T-cell (primary cell): ENCODE results near the gene LHPP. TPM values are rescaled to one million over a fixed set of nuclear protein-coding genes. Genes with fewer than 3 reads are reported as not detected.

Experiments
- ATAC-seq, 4 experiments: fragments of 200-7000 bp in 3 of 4; fragments of 150-1000 bp in 1 of 4; cut with Tn5 transposase; replicated peaks in 1 of 4; 1 replicate in 3 of 4; 2 replicates in 1 of 4; pipeline ENCODE4 v1.10.0; 2021; ENCODE audit warnings: moderate library complexity in 3 of 4, mild to moderate bottlenecking in 2 of 4, moderate number of reproducible peaks in 1 of 4
- CTCF ChIA-PET, 2 donors: fragments of 300-600 bp; sonication (Branson Sonifier 250); formaldehyde crosslinking; loops; one replicate each; lab custom pipeline; 2022; ENCODE audit warnings: antibody characterized with exemption in 2 of 2; lab: Charles Lee
- POLR2A ChIA-PET, 2 donors: fragments of 300-600 bp; sonication (Branson Sonifier 250); formaldehyde crosslinking; loops; one replicate each; lab custom pipeline; 2022; ENCODE audit warnings: antibody characterized with exemption in 2 of 2; lab: Charles Lee
- DNase-seq, 35 experiments: peaks; one replicate each; pipeline versions ENCODE4 v3.0.0 to v3.0.0-alpha.2; 2013 to 2023
- H3K27ac ChIP-seq: one replicate; pipeline ENCODE4 v1.5.1; 2013; ENCODE audit warnings: low read length
- H3K27me3 ChIP-seq, 2 experiments: replicated peaks in 1 of 2; 1 replicate in 1 of 2; 2 replicates in 1 of 2; pipeline versions ENCODE4 v1.6.1 to v1.7.0; 2013; ENCODE audit warnings: low read length in 1 of 2, mixed read lengths in 1 of 2; ENCODE audit not compliant: control insufficient read depth in 2 of 2, insufficient read depth in 2 of 2; ENCODE audit errors: extremely low read depth in 1 of 2
- H3K36me3 ChIP-seq, 2 donors: 1 replicate in 1 of 2; 2 replicates in 1 of 2; pipeline versions ENCODE4 v1.6.1 to v1.7.0; 2013; ENCODE audit warnings: low read length in 1 of 2; ENCODE audit not compliant: control insufficient read depth in 2 of 2, insufficient read depth in 1 of 2; ENCODE audit errors: extremely low read depth in 1 of 2
- H3K4me1 ChIP-seq, 2 experiments: 1 replicate in 1 of 2; 2 replicates in 1 of 2; pipeline versions ENCODE4 v1.6.1 to v1.7.0; 2013; ENCODE audit warnings: low read length in 2 of 2, mixed read lengths in 1 of 2; ENCODE audit not compliant: insufficient read depth in 2 of 2, control insufficient read depth in 1 of 2; ENCODE audit errors: extremely low read depth in 1 of 2
- H3K4me3 ChIP-seq, 2 donors: 1 replicate in 1 of 2; 2 replicates in 1 of 2; pipeline versions ENCODE4 v1.5.1 to v1.7.0; 2013; ENCODE audit warnings: mild to moderate bottlenecking in 2 of 2, low read length in 1 of 2, moderate library complexity in 1 of 2; ENCODE audit not compliant: control insufficient read depth in 1 of 2; ENCODE audit errors: extremely low read depth in 1 of 2
- H3K9me3 ChIP-seq: 2 replicates; pipeline ENCODE4 v1.7.0; 2013
- H3K27ac Mint-ChIP-seq, 2 donors: one replicate each; pipeline ENCODE4 v1.8.0; 2020 to 2021; ENCODE audit warnings: mild to moderate bottlenecking in 2 of 2, mixed read lengths in 2 of 2
- H3K27me3 Mint-ChIP-seq, 2 donors: one replicate each; pipeline ENCODE4 v1.8.0; 2021 to 2022; ENCODE audit warnings: mixed read lengths in 2 of 2
- H3K36me3 Mint-ChIP-seq: one replicate; pipeline ENCODE4 v1.8.0; 2021; ENCODE audit warnings: mixed read lengths
- H3K4me1 Mint-ChIP-seq, 3 donors: one replicate each; pipeline ENCODE4 v1.8.0; 2020 to 2022; ENCODE audit warnings: mixed read lengths in 3 of 3, mild to moderate bottlenecking in 1 of 3
- H3K4me3 Mint-ChIP-seq, 3 donors: one replicate each; pipeline ENCODE4 v1.8.0; 2020 to 2022; ENCODE audit warnings: mild to moderate bottlenecking in 3 of 3, mixed read lengths in 3 of 3, moderate library complexity in 3 of 3
- H3K9me3 Mint-ChIP-seq, 3 donors: one replicate each; pipeline ENCODE4 v1.8.0; 2020 to 2022; ENCODE audit warnings: mixed read lengths in 3 of 3
- WGBS: methylation state at CpG from one replicate; pipeline ENCODE4 v1.1.5; 2013; ENCODE audit warnings: missing lambda C conversion rate; ENCODE audit not compliant: insufficient coverage; 5-methylcytosine and 5-hydroxymethylcytosine counted together
- total RNA-seq, 35 experiments: library from RNA in 6 of 35; stranded (reverse) in 6 of 35; fragments of 120-200 nt in 1 of 35; gene quantifications; one replicate each; pipeline versions ENCODE4 v1.2.1 to v1.2.4 and lab custom pipeline; 2013 to 2026

The LHPP gene
- total RNA-seq, 5 donors from 2014 or later (not counting 1 experiment from before 2014, with no cell fraction given), result 13.2 to 27.4 (median 22.3) TPM

DNA sequence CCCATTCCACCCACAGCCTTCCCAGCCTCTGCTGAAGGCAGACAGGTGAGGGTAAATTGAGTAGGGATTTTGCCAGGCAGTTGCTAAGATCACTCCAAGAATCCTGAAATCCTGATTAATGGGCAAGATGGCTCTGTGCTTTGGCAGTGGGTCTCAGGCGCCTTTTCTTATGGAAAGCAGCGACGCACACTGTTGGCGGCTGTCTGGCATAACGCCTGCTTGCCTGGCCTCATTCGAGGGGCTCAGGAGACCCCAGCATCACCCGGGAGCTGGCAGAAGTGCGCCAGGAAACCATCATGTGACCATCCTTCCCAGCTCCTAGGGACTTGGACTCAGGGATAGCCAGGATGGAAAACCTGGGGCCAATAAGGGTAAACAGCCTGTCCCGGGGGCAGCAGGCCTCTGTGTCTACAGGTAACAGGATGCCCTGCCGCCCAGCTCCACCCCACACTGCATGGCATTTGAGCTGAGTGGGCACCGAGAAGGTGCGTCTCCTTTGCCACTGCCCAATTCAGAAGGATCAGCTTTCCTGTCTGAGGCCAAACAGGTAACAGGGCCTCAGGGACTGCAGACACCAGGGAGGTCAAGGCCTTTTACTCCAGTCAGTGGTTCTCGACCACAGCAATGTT is 184.0 kb downstream of the LHPP start:
- Histone ChIP-seq H3K9me3 (no peaks in the 10 kb centered on the region), H3K27ac (peak overlapping the region; percentile 1), H3K4me1 (peaks cover 52 to 99% of the 10 kb centered on the region in 2 experiments), H3K4me3 (no peak overlapping the region), H3K36me3 (peaks cover 5 to 15% of the 10 kb centered on the region in 2 donors), H3K27me3 (no peaks in the 10 kb centered on the region)
- WGBS, result 94% methylated on average over 10 of the region's 13 CpGs
- ChIA-PET CTCF (no interaction called here), POLR2A (no interaction called here)
- Mint-ChIP-seq H3K36me3 (peaks cover 11% of the 10 kb centered on the region), H3K4me1 (peaks cover 83 to 99% (median 92%) of the 10 kb centered on the region in 3 donors), H3K9me3 (no peaks in the 10 kb centered on the region), H3K4me3 (peak overlapping the region in 1 of 3 donors; percentile 79), H3K27me3 (no peaks in the 10 kb centered on the region), H3K27ac (peak overlapping the region; percentile 98 to 99)
- DNase-seq (no peak), ATAC-seq (no peak)

DNA sequence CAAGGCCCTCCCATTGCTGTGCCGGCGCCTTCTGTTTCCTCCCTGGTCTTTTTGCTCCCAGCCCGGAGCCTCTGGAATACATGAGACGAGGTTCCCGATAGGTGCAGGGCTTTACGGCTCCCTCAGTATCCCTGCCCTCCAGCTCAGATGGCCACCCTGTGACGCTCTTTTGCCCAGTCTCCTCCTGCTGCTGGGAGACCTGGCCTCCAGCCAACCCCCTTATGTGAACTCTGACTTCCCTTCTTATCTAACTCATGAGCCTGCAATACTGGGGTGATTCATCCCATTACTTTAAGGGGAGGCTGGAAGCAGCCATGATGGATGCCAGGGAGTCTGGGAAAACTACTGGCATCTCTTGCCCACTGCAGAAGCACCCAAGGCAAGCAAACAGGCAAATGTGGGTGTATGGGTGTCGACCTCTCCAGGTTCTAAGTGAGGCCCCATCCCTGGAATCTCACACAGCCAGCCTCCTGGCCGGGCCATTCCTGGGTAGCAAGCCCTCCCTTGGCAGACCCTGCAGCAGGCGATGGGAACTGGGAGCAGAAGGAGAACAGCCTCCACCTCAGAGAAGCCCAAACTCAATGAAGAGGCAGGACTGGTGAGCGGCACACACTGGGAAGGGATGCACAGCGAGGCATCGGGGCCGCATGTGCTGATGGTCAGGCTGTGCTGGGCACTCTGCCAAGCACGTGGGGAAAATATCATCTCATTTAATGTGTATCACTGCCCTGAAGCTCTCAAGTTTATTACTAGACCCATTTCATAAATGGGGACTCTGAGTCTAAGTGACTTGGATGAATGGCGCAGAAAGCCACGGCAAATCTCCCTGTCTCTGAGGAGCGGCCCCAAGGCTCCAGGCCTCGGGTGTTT is 185.1 kb downstream of the LHPP start:
- WGBS, result 95% methylated on average over 13 of the region's 19 CpGs
- POLR2A ChIA-PET, result no interaction called here
- H3K27ac ChIP-seq, result peak overlapping the region; percentile 92
- no peaks in the 10 kb centered on the region for H3K9me3 ChIP-seq
- no peak for DNase-seq
- Mint-ChIP-seq H3K9me3 (no peaks in the 10 kb centered on the region), H3K27ac (peak overlapping the region; percentile 98 to 99), H3K27me3 (no peaks in the 10 kb centered on the region), H3K36me3 (peaks cover 11% of the 10 kb centered on the region), H3K4me3 (peak overlapping the region; percentile 21 to 79 (median 69)), H3K4me1 (peaks cover 83 to 99% (median 92%) of the 10 kb centered on the region in 3 donors)
- no peak for ATAC-seq
- CTCF ChIA-PET, result interaction anchor here (0.7 to 4.4 kb wide), 12 partner anchors 12 to 99 kb away, joined by 3 to 56 read pairs (median 5); no protein-coding TSS in a partner anchor
- peaks cover 5 to 15% of the 10 kb centered on the region in 2 donors for H3K36me3 ChIP-seq
- H3K27me3 ChIP-seq, result no peaks in the 10 kb centered on the region
- H3K4me3 ChIP-seq, result no peak overlapping the region
- H3K4me1 ChIP-seq, result peaks cover 52 to 99% of the 10 kb centered on the region in 2 experiments

DNA sequence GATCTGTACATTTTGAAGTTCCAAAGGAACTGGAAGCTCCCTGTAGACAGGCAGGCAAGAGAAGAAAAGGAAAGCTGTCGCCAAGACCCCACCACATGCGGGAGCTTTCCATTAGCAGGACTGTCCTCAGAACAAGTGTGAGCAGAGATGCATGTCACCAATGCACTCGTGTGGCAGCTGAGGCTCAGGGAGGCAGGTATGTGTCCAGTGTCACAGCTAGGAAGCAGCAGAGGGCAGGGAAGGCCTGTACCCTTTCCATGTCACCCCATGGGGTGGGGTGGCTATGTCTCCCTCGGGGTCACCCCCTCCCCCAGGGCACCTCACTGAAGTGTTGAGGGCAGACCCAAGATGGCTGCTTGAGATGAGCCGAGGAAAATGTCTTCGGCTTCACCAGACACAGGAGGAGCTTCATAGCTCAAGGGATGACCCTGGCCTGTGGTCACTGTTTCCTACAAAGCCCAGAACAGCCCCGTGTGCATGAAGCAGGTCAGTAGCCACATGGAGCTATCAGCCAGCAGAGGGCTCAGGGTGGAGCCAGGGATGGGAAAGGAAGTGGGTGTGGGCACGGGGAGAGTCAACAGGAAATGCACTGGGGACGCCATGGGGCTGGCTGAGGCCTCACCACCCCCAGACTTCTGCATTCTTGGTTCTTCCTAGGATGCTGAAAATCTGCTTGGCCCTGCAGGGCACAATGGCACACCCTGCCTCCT is 186.0 kb downstream of the LHPP start:
- no peaks in the 10 kb centered on the region for H3K27me3 Mint-ChIP-seq
- WGBS, result 41% methylated on average over 5 of the region's 9 CpGs
- DNase-seq (peak; percentile 59 to 84 (median 72)), ATAC-seq (peak; percentile 75 to 84 (median 78))
- H3K27ac Mint-ChIP-seq, result peak overlapping the region; percentile 98 to 99
- H3K36me3 ChIP-seq, result peaks cover 2 to 8% of the 10 kb centered on the region in 2 donors
- no peaks in the 10 kb centered on the region for H3K9me3 ChIP-seq
- peak overlapping the region; percentile 35 to 52 for H3K4me3 ChIP-seq
- peak overlapping the region; percentile 69 to 79 (median 70) for H3K4me3 Mint-ChIP-seq
- H3K27me3 ChIP-seq, result no peaks in the 10 kb centered on the region
- POLR2A ChIA-PET, result interaction anchor here (0.6 to 1.4 kb wide), 3 partner anchors 10 to 211 kb away, joined by 3 to 11 read pairs (median 4); no protein-coding TSS in a partner anchor
- peak overlapping the region; percentile 92 for H3K27ac ChIP-seq
- H3K4me1 ChIP-seq, result peaks cover 53 to 99% of the 10 kb centered on the region in 2 experiments
- peaks cover 10% of the 10 kb centered on the region for H3K36me3 Mint-ChIP-seq
- H3K4me1 Mint-ChIP-seq, result peaks cover 87 to 99% (median 92%) of the 10 kb centered on the region in 3 donors
- no peaks in the 10 kb centered on the region for H3K9me3 Mint-ChIP-seq
- CTCF ChIA-PET, result interaction anchor here (0.7 to 4.4 kb wide), 14 partner anchors 11 to 98 kb away, joined by 3 to 56 read pairs (median 4); no protein-coding TSS in a partner anchor

DNA sequence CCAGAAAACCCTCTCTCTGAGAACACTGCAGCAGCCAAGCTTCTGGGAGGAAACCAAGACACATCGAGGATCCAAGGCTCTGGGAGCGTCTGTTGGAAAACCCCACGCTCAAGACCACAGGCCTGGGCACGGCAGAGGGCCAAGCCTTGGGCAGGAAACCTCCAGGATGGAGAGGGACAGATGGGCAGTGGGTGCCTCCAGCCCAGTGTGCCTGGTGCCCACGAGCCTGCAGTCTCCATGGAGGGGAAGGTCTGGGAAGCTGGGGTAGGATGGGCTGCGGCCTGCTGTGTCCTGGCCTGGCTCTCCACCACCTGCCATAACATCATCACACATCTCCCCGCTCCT is 186.5 kb downstream of the LHPP start:
- H3K27ac Mint-ChIP-seq, result peak overlapping the region; percentile 98 to 99
- H3K9me3 ChIP-seq, result no peaks in the 10 kb centered on the region
- H3K4me1 ChIP-seq, result peaks cover 53 to 100% of the 10 kb centered on the region in 2 experiments
- H3K27me3 Mint-ChIP-seq, result no peaks in the 10 kb centered on the region
- H3K36me3 Mint-ChIP-seq, result peaks cover 5% of the 10 kb centered on the region
- H3K27ac ChIP-seq, result peak overlapping the region; percentile 92
- no peaks in the 10 kb centered on the region for H3K27me3 ChIP-seq
- WGBS, result 0% methylated on average over 4 of the region's 7 CpGs
- peaks cover 0 to 8% of the 10 kb centered on the region in 2 donors for H3K36me3 ChIP-seq
- H3K4me1 Mint-ChIP-seq, result peaks cover 87 to 99% (median 93%) of the 10 kb centered on the region in 3 donors
- DNase-seq (no peak), ATAC-seq (no peak)
- CTCF ChIA-PET, result interaction anchor here (0.7 to 4.4 kb wide), 11 partner anchors 10 to 98 kb away, joined by 3 to 56 read pairs (median 5); no protein-coding TSS in a partner anchor
- peak overlapping the region; percentile 69 to 79 (median 70) for H3K4me3 Mint-ChIP-seq
- POLR2A ChIA-PET, result interaction anchor here in 1 of 2 donors (0.8 to 1.4 kb wide), 2 partner anchors 9 to 70 kb away, joined by 3 to 4 read pairs; no protein-coding TSS in a partner anchor
- H3K9me3 Mint-ChIP-seq, result no peaks in the 10 kb centered on the region
- H3K4me3 ChIP-seq, result peak overlapping the region; percentile 35 to 52

DNA sequence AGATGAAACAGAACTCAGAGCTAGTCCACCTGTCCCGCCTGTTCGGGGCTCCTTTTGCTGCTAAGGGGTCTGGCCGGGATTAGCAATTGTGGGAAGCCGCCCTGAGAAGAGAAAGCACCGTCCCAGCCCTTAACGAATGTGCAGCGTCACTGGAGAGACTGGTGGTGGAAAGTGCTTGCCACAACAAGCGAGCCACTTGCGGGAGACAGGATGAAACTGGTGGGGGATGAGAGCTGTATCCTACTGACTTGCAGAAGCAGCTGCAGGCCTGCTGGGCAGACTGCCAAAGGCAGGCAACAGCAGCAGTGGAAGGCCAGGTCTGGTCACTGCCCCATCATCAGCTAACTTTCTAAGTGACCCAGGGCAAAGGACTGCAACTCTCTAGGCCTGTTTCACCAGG is 187.1 kb downstream of the LHPP start:
- ATAC-seq, result peak; percentile 23 to 60 (median 30)
- H3K27ac ChIP-seq, result peak overlapping the region; percentile 92
- 2% methylated on average over 6 of the region's 9 CpGs for WGBS
- peaks cover 53 to 100% of the 10 kb centered on the region in 2 experiments for H3K4me1 ChIP-seq
- no peaks in the 10 kb centered on the region for H3K27me3 Mint-ChIP-seq
- peak overlapping the region in 1 of 2 donors; percentile 35 for H3K4me3 ChIP-seq
- H3K36me3 ChIP-seq, result peaks cover 0 to 8% of the 10 kb centered on the region in 2 donors
- no peaks in the 10 kb centered on the region for H3K9me3 ChIP-seq
- H3K27me3 ChIP-seq, result no peaks in the 10 kb centered on the region
- CTCF ChIA-PET, result interaction anchor here in 1 of 2 donors (0.6 to 4.4 kb wide), 6 partner anchors 9 to 92 kb away, joined by 3 to 56 read pairs (median 3); no protein-coding TSS in a partner anchor
- peaks cover 88 to 100% (median 97%) of the 10 kb centered on the region in 3 donors for H3K4me1 Mint-ChIP-seq
- POLR2A ChIA-PET, result interaction anchor here (0.5 to 1.4 kb wide), 2 partner anchors 9 to 149 kb away, joined by 4 to 5 read pairs; no protein-coding TSS in a partner anchor
- no peaks in the 10 kb centered on the region for H3K9me3 Mint-ChIP-seq
- peak overlapping the region; percentile 69 to 79 (median 70) for H3K4me3 Mint-ChIP-seq
- peak overlapping the region; percentile 98 to 99 for H3K27ac Mint-ChIP-seq
- H3K36me3 Mint-ChIP-seq, result peaks cover 3% of the 10 kb centered on the region
- DNase-seq, result peak in 33 of 35 experiments; percentile 37 to 78 (median 56)
